Heart left ventricle (tissue), 16 donors: Measurements from ENCODE around the gene IGLON5. TPM values are rescaled to one million over a fixed set of nuclear protein-coding genes. Genes with fewer than 3 reads are reported as not detected.

Source experiments
- ATAC-seq, 4 donors: fragments of 200-7000 bp; cut with Tn5 transposase; one replicate each; pipeline ENCODE4 v1.9.1; 2020 to 2022; ENCODE audit warnings: moderate library complexity in 4 of 4, mild to moderate bottlenecking in 3 of 4, moderate number of reproducible peaks in 1 of 4
- DNase-seq, 5 donors: peaks; one replicate each; pipeline ENCODE4 v3.0.0-alpha.2; 2020
- H3K27ac ChIP-seq, 12 donors: fragments of 200-600 bp; sonication (generic) in 4 of 12; one replicate each; pipeline versions ENCODE4 v1.5.0 to v1.8.0; 2016 to 2022; ENCODE audit warnings: mild to moderate bottlenecking in 2 of 12
- H3K27me3 ChIP-seq, 9 donors: fragments of 200-600 bp; sonication (generic) in 2 of 9; one replicate each; pipeline versions ENCODE4 v1.5.1 to v1.8.0; 2016 to 2022; ENCODE audit warnings: mild to moderate bottlenecking in 3 of 9
- H3K36me3 ChIP-seq, 9 donors: fragments of 200-600 bp; sonication (generic) in 2 of 9; one replicate each; pipeline versions ENCODE4 v1.5.0 to v1.8.0; 2018 to 2022; ENCODE audit warnings: mild to moderate bottlenecking in 2 of 9
- H3K4me1 ChIP-seq, 12 donors: fragments of 200-600 bp; sonication (generic) in 4 of 12; one replicate each; pipeline versions ENCODE4 v1.5.0 to v1.8.0; 2016 to 2022; ENCODE audit warnings: mild to moderate bottlenecking in 3 of 12
- H3K4me3 ChIP-seq, 12 donors: fragments of 200-600 bp; sonication (generic) in 4 of 12; one replicate each; pipeline versions ENCODE4 v1.5.0 to v1.8.0; 2017 to 2022; ENCODE audit warnings: mild to moderate bottlenecking in 9 of 12, moderate library complexity in 4 of 12
- H3K9me3 ChIP-seq, 12 donors: fragments of 200-600 bp; sonication (generic) in 4 of 12; one replicate each; pipeline versions ENCODE4 v1.5.0 to v1.8.0; 2016 to 2022; ENCODE audit warnings: mild to moderate bottlenecking in 1 of 12
- CTCF ChIP-seq, 12 donors: fragments of 200-600 bp; sonication (generic) in 4 of 12; IDR thresholded peaks; one replicate each; pipeline versions ENCODE4 v1.5.0 to v1.8.0; 2018 to 2022; ENCODE audit warnings: antibody characterized with exemption in 12 of 12, mild to moderate bottlenecking in 5 of 12
- POLR2A ChIP-seq, 2 donors: fragments of 450-650 bp; IDR thresholded peaks; one replicate each; pipeline ENCODE4 v1.6.1; 2017; ENCODE audit warnings: antibody characterized with exemption in 2 of 2, mild to moderate bottlenecking in 2 of 2, moderate library complexity in 2 of 2
- WGBS, 4 donors: extraction: QIAGEN DNeasy Blood & Tissue Kit in 2 of 4; methylation state at CpG; one replicate each; pipeline versions ENCODE4 v1.1.5 to v1.1.7; 2013 to 2018; 5-methylcytosine and 5-hydroxymethylcytosine counted together
- intact Hi-C, 10 donors: fragments of 100-400 bp; cut with DNase I; formaldehyde crosslinking; loops; one replicate each; pipeline versions ENCODE4 v1.11.1 to v1.14.2; 2022
- polyA plus RNA-seq, 2 donors: library from polyadenylated mRNA; stranded (reverse); fragments of 200-250 nt; gene quantifications; one replicate each; pipeline ENCODE4 v1.2.3, GENCODE V29; 2013
- total RNA-seq, 9 donors: library from RNA; depleted of rRNA in 2 of 9; stranded (reverse); fragments of >200 nt in 2 of 9; fragmentation: NEBNext Ultra II Directional in 3 of 9; extraction: Animal tissue kit (Norgen Biotek cat#: 25700) in 3 of 9; gene quantifications; one replicate each; pipeline versions ENCODE4 v1.1.0 to v1.2.4, GENCODE V29; 2016 to 2023
- donor health status: ischemic (EF 13 %, LVEDD 7.1; RV severe dilation, severe dysfunction).
- donor health status: healthy with polysubstance abuse.
- donor health status: DM: no; HTN: yes; CAD: no.
- donor health status: DM: no; HTN: no; CAD: no.
- donor health status: ischemic (EF 25% LVEDD 6.9; RV normal size, moderate dysfunction).
- donor health status: ischemic (EF 25% LVEDD 5.7; RV mildly dilated, moderate dysfunction).
- donor health status: healthy.
- donor health status: DM: yes; HTN: yes; CAD: no.
- donor health status: ischemic (EF 35%, LVEDD 5.7; RV mildly dilated, moderate dysfunction).
- donor health status: nonischemic (EF 11% LVEDD 7.7; RV severe dilation, severe dysfunction).
- donor health status: DM: yes; HTN: yes; CAD: no.
- donor health status: PGD.
- donor health status: ischemic (EF 29% LVEDD 5.4; RV normal size, mild dysfunction).
- donor health status: nonischemic (EF 23%, LVEDD 6.1; RV moderate dilation, normal function).

IGLON5 gene
- total and polyA plus RNA-seq, 11 donors = 0.09 to 0.10 TPM; not detected in 9

GRCh38 chr19:51294977-51295375 lies 16.5 kb upstream of the IGLON5 start:
- peaks cover 0 to 53% (median 7%) of the 10 kb centered on the region in 9 donors for H3K27me3 ChIP-seq
- ATAC-seq (no peak), DNase-seq (no peak)
- peaks cover 0 to under 1% (median 0%) of the 10 kb centered on the region in 12 donors for H3K9me3 ChIP-seq
- intact Hi-C loops = no loop called here
- no peak for TF ChIP-seq POLR2A (IDR thresholded peaks at IDR 0.05)
- no peak for TF ChIP-seq CTCF (IDR thresholded peaks at IDR 0.05)
- no peak overlapping the region for H3K27ac ChIP-seq
- no peaks in the 10 kb centered on the region for H3K36me3 ChIP-seq
- H3K4me3 ChIP-seq = no peak overlapping the region
- 52 to 61% (median 57%) methylated on average over 11 to 12 of the region's 12 CpGs for WGBS, 4 donors
- no peaks in the 10 kb centered on the region for H3K4me1 ChIP-seq

DNA sequence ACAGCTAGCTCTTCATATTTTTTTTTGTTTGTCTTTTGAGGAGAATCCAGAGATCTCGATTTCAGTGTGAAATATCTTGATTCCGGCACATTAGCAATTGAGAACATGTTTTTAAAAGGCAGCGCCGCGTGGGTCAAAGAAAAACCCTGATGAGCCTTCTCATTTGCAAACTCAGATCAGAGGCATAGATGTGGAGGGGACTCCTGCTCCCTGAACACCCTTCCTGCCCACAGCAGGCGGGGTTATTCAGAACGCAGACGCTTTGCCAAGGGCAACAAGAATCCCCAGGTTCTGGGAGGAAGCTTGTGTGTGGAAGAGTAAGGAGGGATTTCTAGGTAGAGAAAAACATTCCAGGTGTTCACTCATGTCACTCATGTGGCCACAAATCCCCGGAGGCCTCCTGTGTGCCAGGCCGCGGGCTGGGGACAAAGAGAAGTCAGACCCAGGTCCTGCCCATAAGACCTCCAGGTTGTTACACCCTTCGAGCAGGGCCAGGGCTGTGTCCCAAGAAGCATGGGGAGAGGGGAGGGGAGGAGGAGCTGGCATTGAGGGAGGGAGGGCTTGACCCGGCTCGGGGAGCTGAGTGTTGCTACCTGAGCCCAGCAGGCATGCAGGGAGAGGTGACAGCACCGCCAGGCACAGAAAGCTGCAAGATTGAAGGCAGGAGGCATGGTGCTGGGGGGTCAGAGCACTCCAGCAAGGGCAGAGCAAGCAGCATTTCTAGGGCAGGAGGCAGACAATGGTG lies 15.9 kb upstream of the IGLON5 start:
- H3K4me1 ChIP-seq = no peaks in the 10 kb centered on the region
- H3K27me3 ChIP-seq = peaks cover 0 to 57% (median 7%) of the 10 kb centered on the region in 9 donors
- DNase-seq (no peak), ATAC-seq (no peak)
- no peak for TF ChIP-seq POLR2A (IDR thresholded peaks at IDR 0.05)
- TF ChIP-seq CTCF (IDR thresholded peaks at IDR 0.05) = no peak
- no peak overlapping the region for H3K27ac ChIP-seq
- 36 to 45% (median 42%) methylated on average over 13 to 15 of the region's 15 CpGs for WGBS, 4 donors
- intact Hi-C loops = no loop called here
- no peaks in the 10 kb centered on the region for H3K9me3 ChIP-seq
- H3K4me3 ChIP-seq = no peak overlapping the region
- no peaks in the 10 kb centered on the region for H3K36me3 ChIP-seq

DNA sequence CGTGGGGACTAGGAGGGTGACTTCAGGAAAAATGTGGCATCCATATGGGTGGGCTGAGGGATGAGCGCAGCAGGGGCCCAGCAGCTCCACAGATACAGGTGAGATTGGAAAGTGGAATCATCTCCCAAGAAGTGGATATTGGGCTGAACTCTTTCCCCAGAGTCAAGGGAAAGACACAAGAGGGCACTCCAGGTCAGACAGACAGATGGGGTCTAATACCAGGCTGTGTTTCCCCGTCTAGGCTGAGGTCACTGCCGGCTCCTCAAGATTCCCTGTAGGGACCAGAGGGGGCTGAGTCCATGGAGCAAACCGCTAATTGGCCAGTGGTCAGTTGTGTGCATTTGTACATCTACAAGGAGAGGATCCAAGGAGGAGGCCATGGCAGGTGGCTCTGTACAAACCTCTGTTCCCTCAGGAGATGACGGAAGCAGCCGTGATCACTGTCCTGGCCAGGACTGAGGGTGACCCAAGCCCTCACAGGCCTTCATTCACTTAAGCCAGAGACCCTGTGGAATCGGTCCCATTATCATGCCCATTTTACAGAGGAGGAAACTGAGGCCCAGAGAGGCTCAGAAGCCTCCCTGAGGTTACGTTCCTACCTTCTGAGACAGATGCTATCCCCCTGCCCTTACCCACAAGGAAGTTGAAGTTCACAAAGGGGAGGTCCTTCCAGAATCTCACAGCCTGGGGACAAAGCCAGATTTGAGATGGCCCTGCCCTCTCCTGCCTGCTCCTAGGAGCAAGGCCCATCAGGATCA lies 14.9 kb upstream of the IGLON5 start:
- no peak for DNase-seq
- Histone ChIP-seq H3K4me1 (no peaks in the 10 kb centered on the region), H3K36me3 (no peaks in the 10 kb centered on the region), H3K4me3 (no peak overlapping the region), H3K27ac (no peak overlapping the region), H3K27me3 (peaks cover 0 to 60% (median 7%) of the 10 kb centered on the region in 9 donors), H3K9me3 (no peaks in the 10 kb centered on the region)
- ATAC-seq = no peak
- intact Hi-C loops = no loop called here
- 46 to 54% (median 50%) methylated on average over 7 to 9 of the region's 9 CpGs for WGBS, 4 donors
- no peak for TF ChIP-seq CTCF (IDR thresholded peaks at IDR 0.05)
- TF ChIP-seq POLR2A (IDR thresholded peaks at IDR 0.05) = no peak

DNA sequence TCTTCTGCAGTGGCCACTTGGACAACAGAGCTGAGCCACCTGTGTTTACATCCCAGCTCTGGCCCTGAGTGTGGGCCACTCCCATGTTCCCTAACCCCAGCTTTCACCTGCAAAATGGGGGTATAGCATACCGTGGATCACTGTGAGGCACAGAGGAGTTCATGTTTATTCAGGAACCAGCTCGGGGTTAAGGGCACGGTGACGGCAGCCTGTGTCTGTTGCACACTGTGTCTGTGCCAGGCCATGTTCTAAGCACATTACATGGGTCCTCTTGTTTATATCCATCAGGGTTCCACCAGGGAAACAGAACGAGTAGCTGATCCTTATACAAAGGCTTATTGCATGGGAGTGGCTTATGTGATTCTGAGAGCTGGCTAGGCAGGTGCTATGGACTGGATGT lies 14.0 kb upstream of the IGLON5 start:
- H3K27me3 ChIP-seq = peaks cover 0 to 55% (median 7%) of the 10 kb centered on the region in 9 donors
- H3K4me1 ChIP-seq = no peaks in the 10 kb centered on the region
- intact Hi-C loops = no loop called here
- H3K4me3 ChIP-seq = no peak overlapping the region
- ATAC-seq = no peak
- TF ChIP-seq POLR2A (IDR thresholded peaks at IDR 0.05) (no peak), CTCF (IDR thresholded peaks at IDR 0.05) (no peak)
- 64 to 78% (median 73%) methylated on average over 5 of the region's 5 CpGs for WGBS, 4 donors
- DNase-seq = no peak
- H3K36me3 ChIP-seq = no peaks in the 10 kb centered on the region
- no peak overlapping the region for H3K27ac ChIP-seq
- peaks cover 0 to 6% (median 0%) of the 10 kb centered on the region in 12 donors for H3K9me3 ChIP-seq
